Psoas muscle (tissue), 8 donors: ENCODE results near the gene SPIB. TPM values are rescaled to one million over a fixed set of nuclear protein-coding genes. Genes with fewer than 3 reads are reported as not detected.

Experiments
- ATAC-seq, 4 donors: fragments of 200-7000 bp; cut with Tn5 transposase; one replicate each; pipeline ENCODE4 v1.9.1; 2020; ENCODE audit warnings: moderate library complexity in 3 of 4, mild to moderate bottlenecking in 2 of 4
- DNase-seq, 2 donors: peaks; one replicate each; pipeline ENCODE4 v3.0.0-alpha.2; 2020
- H3K27ac ChIP-seq: fragments of 200-600 bp; one replicate; pipeline ENCODE4 v1.8.0; 2022
- H3K27me3 ChIP-seq, 3 donors: fragments of 200-600 bp in 1 of 3; one replicate each; pipeline versions ENCODE4 v1.6.1 to v1.8.0; 2013 to 2022; ENCODE audit warnings: low read length in 2 of 3, mild to moderate bottlenecking in 2 of 3, moderate library complexity in 1 of 3; ENCODE audit not compliant: insufficient read depth in 3 of 3
- H3K36me3 ChIP-seq, 2 donors: fragments of 200-600 bp in 1 of 2; one replicate each; pipeline versions ENCODE4 v1.6.1 to v1.8.0; 2013 to 2022; ENCODE audit warnings: low read depth in 1 of 2, mild to moderate bottlenecking in 1 of 2, moderate library complexity in 1 of 2; ENCODE audit not compliant: insufficient read depth in 1 of 2
- H3K4me1 ChIP-seq: fragments of 200-600 bp; one replicate; pipeline ENCODE4 v1.8.0; 2022
- H3K4me3 ChIP-seq: fragments of 200-600 bp; one replicate; pipeline ENCODE4 v1.8.0; 2022; ENCODE audit warnings: mild to moderate bottlenecking
- H3K9me3 ChIP-seq: fragments of 200-600 bp; one replicate; pipeline ENCODE4 v1.8.0; 2022
- CTCF ChIP-seq: fragments of 200-600 bp; IDR thresholded peaks from one replicate; pipeline ENCODE4 v1.8.0; 2022; ENCODE audit warnings: antibody characterized with exemption
- WGBS, 3 donors: extraction: QIAGEN DNeasy Blood & Tissue Kit; methylation state at CpG; one replicate each; pipeline versions ENCODE4 v1.1.6 to v1.1.7; 2013; 5-methylcytosine and 5-hydroxymethylcytosine counted together
- intact Hi-C, 2 donors: fragments of 100-400 bp; cut with DNase I; formaldehyde crosslinking; loops; one replicate each; pipeline versions ENCODE4 v1.11.0 to v1.14.2; 2022
- polyA plus RNA-seq, 3 donors: library from polyadenylated mRNA; stranded (reverse); fragments of 200-250 nt; gene quantifications; one replicate each; pipeline ENCODE4 v1.2.3, GENCODE V29; 2013
- total RNA-seq, 4 donors: library from RNA; stranded (reverse); fragmentation: NEBNext Ultra II Directional in 2 of 4; extraction: Animal tissue kit (Norgen Biotek cat#: 25700) in 2 of 4; gene quantifications; one replicate each; pipeline versions ENCODE4 v1.2.1 to v1.2.4, GENCODE V29; 2021 to 2023
- donor health status: healthy with polysubstance abuse.
- donor health status: DM: no; HTN: no; CAD: no; lungs with moderate emphysema.
- donor health status: Bipolar disorder and iron deficiency.
- donor health status: healthy.
- donor health status: DM: yes; HTN: yes; CAD: no.
- donor health status: DM: no; HTN: no; CAD: no.
- donor health status: DM: no; HTN: no; CAD: no.
- donor health status: DM: yes; HTN: yes; CAD: no.

SPIB gene
- total and polyA plus RNA-seq, 7 donors, result 0.05 to 0.44 (median 0.11) TPM; not detected in 2

GRCh38 chr19:50401605-50402450 lies 16.9 kb upstream of the SPIB start:
- H3K4me3 ChIP-seq, result no peak overlapping the region
- H3K27ac ChIP-seq, result no peak overlapping the region
- H3K4me1 ChIP-seq, result no peaks in the 10 kb centered on the region
- no peak for ATAC-seq
- no peak for TF ChIP-seq CTCF
- H3K27me3 ChIP-seq, result no peaks in the 10 kb centered on the region
- intact Hi-C loops, result no loop called here
- 91 to 96% (median 93%) methylated on average over 46 to 48 of the region's 48 CpGs for whole genome bisulfite sequencing, 3 donors
- peaks cover 0 to 9% of the 10 kb centered on the region in 2 donors for H3K36me3 ChIP-seq
- no peaks in the 10 kb centered on the region for H3K9me3 ChIP-seq
- no peak for DNase-seq

- H3K27ac ChIP-seq, result no peak overlapping the region
- peaks cover 0 to 16% of the 10 kb centered on the region in 2 donors for H3K36me3 ChIP-seq
- no peaks in the 10 kb centered on the region for H3K4me1 ChIP-seq
- DNase-seq (no peak), ATAC-seq (no peak)
- no peak overlapping the region for H3K4me3 ChIP-seq
- 94 to 98% (median 97%) methylated on average over 31 to 41 of the region's 41 CpGs for WGBS, 3 donors
- intact Hi-C loops, result no loop called here
- no peaks in the 10 kb centered on the region for H3K9me3 ChIP-seq
- no peak for TF ChIP-seq CTCF
- no peaks in the 10 kb centered on the region for H3K27me3 ChIP-seq
Observed at GRCh38 chr19:50402544-50403301, 16.0 kb upstream of the SPIB start.

- no peak for TF ChIP-seq CTCF
- no peak overlapping the region for H3K4me3 ChIP-seq
- H3K27me3 ChIP-seq, result no peaks in the 10 kb centered on the region
- H3K36me3 ChIP-seq, result peaks cover 4 to 34% of the 10 kb centered on the region in 2 donors
- intact Hi-C loops, result no loop called here
- no peaks in the 10 kb centered on the region for H3K4me1 ChIP-seq
- no peak overlapping the region for H3K27ac ChIP-seq
- no peak for DNase-seq
- no peak for ATAC-seq
- 88 to 93% (median 92%) methylated on average over 22 of the region's 22 CpGs for WGBS, 3 donors
- H3K9me3 ChIP-seq, result no peaks in the 10 kb centered on the region
Observed at GRCh38 chr19:50406156-50406820, 12.4 kb upstream of the SPIB start.

GRCh38 chr19:50406829-50407228 lies 11.9 kb upstream of the SPIB start:
- ATAC-seq (no peak), DNase-seq (no peak)
- H3K36me3 ChIP-seq, result peaks cover 4 to 34% of the 10 kb centered on the region in 2 donors
- H3K27me3 ChIP-seq, result no peaks in the 10 kb centered on the region
- no peak overlapping the region for H3K4me3 ChIP-seq
- TF ChIP-seq CTCF, result no peak
- H3K4me1 ChIP-seq, result no peaks in the 10 kb centered on the region
- 94 to 97% (median 95%) methylated on average over 19 of the region's 19 CpGs for WGBS, 3 donors
- H3K9me3 ChIP-seq, result no peaks in the 10 kb centered on the region
- intact Hi-C loops, result no loop called here
- H3K27ac ChIP-seq, result no peak overlapping the region
